Measurements from ENCODE around the gene CCDC12. TPM values are rescaled to one million over a fixed set of nuclear protein-coding genes. Genes with fewer than 3 reads are reported as not detected.

Gene CCDC12
- total and polyA plus RNA-seq, 2 of the 13 experiments (the other 11 are each of a cell fraction or from before 2014, with no cell fraction given) = 30.1 to 49.5 TPM

GRCh38 chr3:46947981-46948791 lies 28.4 kb downstream of the CCDC12 start (continued):
- TF ChIP-seq AKNA (CRISPR knock-in tag; IDR thresholded peaks at IDR 0.05; ENCODE audit: borderline replicate concordance) (no peak), ZNF788 (CRISPR knock-in tag; IDR thresholded peaks at IDR 0.05; ENCODE audit: borderline replicate concordance) (peak; percentile 48; the same call in 1 of the 2 replicates), TOPORS (CRISPR knock-in tag; IDR thresholded peaks at IDR 0.05) (no peak), ZNF138 (CRISPR knock-in tag; IDR thresholded peaks at IDR 0.05; ENCODE audit: low read depth) (no peak), PATZ1 (CRISPR knock-in tag; IDR thresholded peaks at IDR 0.05) (peak; percentile 58), ELF3 (CRISPR knock-in tag; IDR thresholded peaks at IDR 0.05) (no peak), ZNF451 (CRISPR knock-in tag; IDR thresholded peaks at IDR 0.05) (no peak), ZNF225 (CRISPR knock-in tag; IDR thresholded peaks at IDR 0.05) (no peak), ZNF207 (IDR thresholded peaks at IDR 0.05; ENCODE audit: borderline replicate concordance) (no peak), ZNF12 (CRISPR knock-in tag; IDR thresholded peaks at IDR 0.05) (no peak), ZSCAN25 (CRISPR knock-in tag; IDR thresholded peaks at IDR 0.05) (0 out of 2 replicates have a peak, but pooled peaks have one; percentile 58), KLF13 (CRISPR knock-in tag; IDR thresholded peaks at IDR 0.05) (no peak), NCOA1 (CRISPR knock-in tag; IDR thresholded peaks at IDR 0.05) (no peak), MYNN (CRISPR knock-in tag; IDR thresholded peaks at IDR 0.05; ENCODE audit: low read depth) (no peak), TOE1 (CRISPR knock-in tag; IDR thresholded peaks at IDR 0.05) (no peak), ZNF33B (CRISPR knock-in tag; IDR thresholded peaks at IDR 0.05) (no peak), FOSL1 (CRISPR knock-in tag; IDR thresholded peaks at IDR 0.05; ENCODE audit: borderline replicate concordance) (no peak), HOXA9 (CRISPR knock-in tag; IDR thresholded peaks at IDR 0.05; ENCODE audit: borderline replicate concordance) (no peak), SALL2 (CRISPR knock-in tag; IDR thresholded peaks at IDR 0.05) (0 out of 2 replicates have a peak, but pooled peaks have one; percentile 28), SP5 (CRISPR knock-in tag; IDR thresholded peaks at IDR 0.05; ENCODE audit: borderline replicate concordance, low read depth) (peak; percentile 81), NRL (CRISPR knock-in tag; IDR thresholded peaks at IDR 0.05; ENCODE audit: borderline replicate concordance) (no peak), KLF16 (CRISPR knock-in tag; IDR thresholded peaks at IDR 0.05) (no peak), ZNF274 (CRISPR knock-in tag; IDR thresholded peaks at IDR 0.05) (0 out of 2 replicates have a peak, but pooled peaks have one; percentile 14), PAX8 (CRISPR knock-in tag; IDR thresholded peaks at IDR 0.05; ENCODE audit: borderline replicate concordance) (no peak), ZFX (CRISPR knock-in tag; IDR thresholded peaks at IDR 0.05; ENCODE audit: low read depth) (no peak; the same call in 1 of the 2 replicates)
